Suprapubic skin (tissue), 4 donors: ENCODE results near the gene CEP112. TPM values are rescaled to one million over a fixed set of nuclear protein-coding genes. Genes with fewer than 3 reads are reported as not detected.

Experiments
- DNase-seq, 2 donors: peaks; one replicate each; pipeline ENCODE4 v3.0.0-alpha.2; 2019; ENCODE audit warnings: low spot score in 2 of 2
- H3K27ac ChIP-seq: fragments of 200-600 bp; sonication (generic); one replicate; pipeline ENCODE4 v1.5.1; 2019
- H3K27me3 ChIP-seq: fragments of 200-600 bp; sonication (generic); one replicate; pipeline ENCODE4 v1.5.1; 2019
- H3K36me3 ChIP-seq: fragments of 200-600 bp; sonication (generic); one replicate; pipeline ENCODE4 v1.5.1; 2019
- H3K4me1 ChIP-seq: fragments of 200-600 bp; sonication (generic); one replicate; pipeline ENCODE4 v1.5.1; 2019
- H3K4me3 ChIP-seq: fragments of 200-600 bp; sonication (generic); one replicate; pipeline ENCODE4 v1.5.1; 2019; ENCODE audit warnings: mild to moderate bottlenecking
- H3K9me3 ChIP-seq: fragments of 200-600 bp; sonication (generic); one replicate; pipeline ENCODE4 v1.5.1; 2019
- EP300 ChIP-seq: sonication (generic); formaldehyde crosslinking; IDR thresholded peaks from one replicate; pipeline ENCODE4 v1.6.1; 2017; ENCODE audit warnings: antibody characterized with exemption
- POLR2A ChIP-seq, 2 donors: fragments of 450-650 bp; IDR thresholded peaks; one replicate each; pipeline ENCODE4 v1.6.1; 2017; ENCODE audit warnings: antibody characterized with exemption in 2 of 2, mild to moderate bottlenecking in 2 of 2, moderate library complexity in 2 of 2
- POLR2AphosphoS5 ChIP-seq, 3 donors: sonication (generic); formaldehyde crosslinking; IDR thresholded peaks; one replicate each; pipeline ENCODE4 v1.6.1; 2017; ENCODE audit warnings: antibody characterized with exemption in 3 of 3
- WGBS: methylation state at CpG from one replicate; pipeline ENCODE4 v1.1.5; 2018; 5-methylcytosine and 5-hydroxymethylcytosine counted together
- total RNA-seq, 4 donors: library from RNA; depleted of rRNA; stranded (reverse); fragments of >200 nt; gene quantifications; one replicate each; pipeline ENCODE4 v1.1.0, GENCODE V29; 2016
- TF ChIP-seq, protein P1 (sequence below), 2 donors: fragments of 200-600 bp in 1 of 2; fragments of 450-650 bp in 1 of 2; sonication (generic) in 1 of 2; IDR thresholded peaks; one replicate each; pipeline ENCODE4 v1.5.1; 2016 to 2019; ENCODE audit warnings: antibody characterized with exemption in 2 of 2, mild to moderate bottlenecking in 1 of 2, moderate library complexity in 1 of 2

Gene CEP112
- total RNA-seq, 4 donors from 2014 or later: 0.68 to 14.1 (median 6.6) TPM

DNA sequence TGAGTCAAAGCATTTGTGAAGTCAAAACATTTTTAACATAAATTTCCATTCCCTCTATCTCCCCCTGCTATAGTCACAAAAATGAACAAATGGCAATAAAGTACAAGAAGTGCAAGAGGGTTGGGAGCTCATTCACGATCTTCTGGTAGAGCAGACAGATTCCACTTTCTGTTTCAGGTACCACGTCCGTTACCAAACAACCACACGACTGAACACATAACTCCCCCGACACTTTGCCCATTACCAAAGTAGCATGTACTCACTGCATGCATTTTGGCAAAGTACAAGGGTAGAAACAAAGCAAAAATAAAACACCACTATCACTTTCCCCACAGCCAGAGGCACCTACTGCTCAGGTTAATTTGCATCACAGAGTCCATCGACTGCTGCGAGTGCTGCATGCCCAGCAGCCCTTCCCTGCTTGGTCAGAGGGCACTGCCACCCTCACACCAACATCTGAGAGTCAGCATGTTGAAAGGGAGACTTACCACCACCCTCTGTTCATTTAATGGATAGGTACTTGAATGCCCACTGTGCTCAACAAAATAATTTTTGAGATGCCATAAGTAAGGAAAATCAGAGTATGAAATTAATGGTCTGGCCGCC, 480.2 kb downstream of the CEP112 start:
- no peak overlapping the region for H3K27ac ChIP-seq
- WGBS: 89% methylated on average over 8 of the region's 8 CpGs

DNA sequence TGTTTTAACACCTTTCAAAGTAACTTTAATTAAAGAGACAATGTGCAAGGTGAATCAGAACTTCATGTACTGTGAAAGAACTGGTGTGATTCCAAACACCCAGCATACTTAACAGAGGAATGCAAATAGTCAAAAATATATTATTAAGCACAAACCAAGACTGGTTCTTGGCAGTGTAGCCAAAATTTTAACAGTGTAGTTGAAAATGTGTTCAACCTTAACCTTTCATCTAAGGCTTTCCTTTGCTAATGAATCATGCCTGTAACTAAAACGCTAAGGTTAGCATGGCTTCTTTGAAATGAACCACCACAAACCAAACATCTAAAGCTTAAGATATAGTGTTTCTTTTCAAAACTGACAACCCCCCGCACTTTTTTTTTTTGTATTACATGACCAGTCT, 484.2 kb downstream of the CEP112 start:
- WGBS: 24% methylated on average over 2 of the region's 2 CpGs
- no peaks in the 10 kb centered on the region for H3K27me3 ChIP-seq
- TF ChIP-seq EP300: no peak
- TF ChIP-seq, protein P1, sequence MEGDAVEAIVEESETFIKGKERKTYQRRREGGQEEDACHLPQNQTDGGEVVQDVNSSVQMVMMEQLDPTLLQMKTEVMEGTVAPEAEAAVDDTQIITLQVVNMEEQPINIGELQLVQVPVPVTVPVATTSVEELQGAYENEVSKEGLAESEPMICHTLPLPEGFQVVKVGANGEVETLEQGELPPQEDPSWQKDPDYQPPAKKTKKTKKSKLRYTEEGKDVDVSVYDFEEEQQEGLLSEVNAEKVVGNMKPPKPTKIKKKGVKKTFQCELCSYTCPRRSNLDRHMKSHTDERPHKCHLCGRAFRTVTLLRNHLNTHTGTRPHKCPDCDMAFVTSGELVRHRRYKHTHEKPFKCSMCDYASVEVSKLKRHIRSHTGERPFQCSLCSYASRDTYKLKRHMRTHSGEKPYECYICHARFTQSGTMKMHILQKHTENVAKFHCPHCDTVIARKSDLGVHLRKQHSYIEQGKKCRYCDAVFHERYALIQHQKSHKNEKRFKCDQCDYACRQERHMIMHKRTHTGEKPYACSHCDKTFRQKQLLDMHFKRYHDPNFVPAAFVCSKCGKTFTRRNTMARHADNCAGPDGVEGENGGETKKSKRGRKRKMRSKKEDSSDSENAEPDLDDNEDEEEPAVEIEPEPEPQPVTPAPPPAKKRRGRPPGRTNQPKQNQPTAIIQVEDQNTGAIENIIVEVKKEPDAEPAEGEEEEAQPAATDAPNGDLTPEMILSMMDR (IDR thresholded peaks at IDR 0.05): no peak
- no peak for TF ChIP-seq POLR2AphosphoS5 (IDR thresholded peaks at IDR 0.05)
- no peak for TF ChIP-seq POLR2A (IDR thresholded peaks at IDR 0.05)
- DNase-seq: no peak
- no peak overlapping the region for H3K27ac ChIP-seq
- no peak overlapping the region for H3K4me3 ChIP-seq
- no peaks in the 10 kb centered on the region for H3K36me3 ChIP-seq
- no peaks in the 10 kb centered on the region for H3K9me3 ChIP-seq
- H3K4me1 ChIP-seq: no peaks in the 10 kb centered on the region

More for the DNA sequence above, 480.2 kb downstream of the CEP112 start:
- H3K9me3 ChIP-seq: no peaks in the 10 kb centered on the region
- DNase-seq: no peak
- no peak for TF ChIP-seq POLR2AphosphoS5 (IDR thresholded peaks at IDR 0.05)
- TF ChIP-seq POLR2A (IDR thresholded peaks at IDR 0.05): no peak
- TF ChIP-seq, protein P1 (IDR thresholded peaks at IDR 0.05): no peak
- no peak for TF ChIP-seq EP300
- H3K4me1 ChIP-seq: no peaks in the 10 kb centered on the region
- no peaks in the 10 kb centered on the region for H3K36me3 ChIP-seq
- H3K4me3 ChIP-seq: no peak overlapping the region
- H3K27me3 ChIP-seq: no peaks in the 10 kb centered on the region

- Histone ChIP-seq H3K4me3 (no peak overlapping the region), H3K4me1 (no peaks in the 10 kb centered on the region), H3K27me3 (no peaks in the 10 kb centered on the region), H3K27ac (no peak overlapping the region), H3K36me3 (no peaks in the 10 kb centered on the region), H3K9me3 (no peaks in the 10 kb centered on the region)
- no peak for DNase-seq
- WGBS: 53% methylated on average over 5 of the region's 5 CpGs
- no peak for TF ChIP-seq EP300
- TF ChIP-seq POLR2AphosphoS5 (IDR thresholded peaks at IDR 0.05): no peak
- TF ChIP-seq POLR2A (IDR thresholded peaks at IDR 0.05): no peak
- TF ChIP-seq, protein P1 (IDR thresholded peaks at IDR 0.05): no peak
Observed at GRCh38 chr17:65704731-65705130, 487.2 kb downstream of the CEP112 start.

- no peak overlapping the region for H3K27ac ChIP-seq
- H3K4me1 ChIP-seq: no peaks in the 10 kb centered on the region
- H3K36me3 ChIP-seq: no peaks in the 10 kb centered on the region
- DNase-seq: no peak
- WGBS: 87% methylated on average over 9 of the region's 9 CpGs
- H3K27me3 ChIP-seq: no peaks in the 10 kb centered on the region
- H3K9me3 ChIP-seq: no peaks in the 10 kb centered on the region
- TF ChIP-seq POLR2AphosphoS5 (IDR thresholded peaks at IDR 0.05) (no peak), POLR2A (IDR thresholded peaks at IDR 0.05) (no peak), EP300 (no peak)
- TF ChIP-seq, protein P1 (IDR thresholded peaks at IDR 0.05): no peak
- H3K4me3 ChIP-seq: no peak overlapping the region
Observed at GRCh38 chr17:65703891-65704290, 488.0 kb downstream of the CEP112 start.

DNA sequence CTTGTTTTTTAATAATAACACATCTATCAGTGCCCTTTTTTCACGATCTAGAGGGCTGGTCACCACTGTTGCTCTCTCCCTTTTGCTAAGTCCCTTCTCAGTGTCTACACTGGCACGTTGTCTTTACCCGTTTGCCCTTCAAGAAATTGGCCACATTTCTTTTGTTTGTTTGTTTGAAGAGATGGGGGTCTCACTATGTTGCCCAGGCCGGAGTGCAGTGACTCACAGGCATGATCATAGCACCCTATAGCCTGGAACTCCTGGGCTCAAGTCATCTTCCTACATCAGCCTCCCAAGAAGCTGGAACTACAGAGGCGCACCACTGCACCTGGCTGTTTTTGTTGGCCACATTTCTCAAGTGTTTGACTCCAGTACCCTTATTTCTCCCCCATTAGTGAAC, 492.5 kb downstream of the CEP112 start:
- 75% methylated on average over 5 of the region's 5 CpGs for WGBS

More for the DNA sequence above, 492.5 kb downstream of the CEP112 start:
- no peaks in the 10 kb centered on the region for H3K36me3 ChIP-seq
- no peak for TF ChIP-seq EP300
- TF ChIP-seq POLR2AphosphoS5 (IDR thresholded peaks at IDR 0.05): no peak
- no peak for TF ChIP-seq POLR2A (IDR thresholded peaks at IDR 0.05)
- TF ChIP-seq, protein P1 (IDR thresholded peaks at IDR 0.05): no peak
- no peak overlapping the region for H3K4me3 ChIP-seq
- no peak overlapping the region for H3K27ac ChIP-seq
- no peaks in the 10 kb centered on the region for H3K27me3 ChIP-seq
- no peaks in the 10 kb centered on the region for H3K4me1 ChIP-seq
- no peaks in the 10 kb centered on the region for H3K9me3 ChIP-seq
- DNase-seq: no peak
